AG09319 (cell line): ENCODE measurements around the gene CLP1.

Experiments
- DNase-seq: peaks from one replicate; pipeline ENCODE4 v3.0.0-alpha.2; 2010; ENCODE audit warnings: low read depth; ENCODE audit errors: extremely low read depth
- TF ChIP-seq, protein P1 (sequence below): IDR thresholded peaks from 2 replicates; pipeline ENCODE4 v1.5.1; 2011; ENCODE audit warnings: low read depth, mild to moderate bottlenecking, inconsistent platforms, low read length, moderate library complexity

The CLP1 gene

GRCh38 chr11:57634311-57634710, 23.3 kb upstream of the CLP1 start:
- DNase-seq, result no peak
- TF ChIP-seq, protein P1, sequence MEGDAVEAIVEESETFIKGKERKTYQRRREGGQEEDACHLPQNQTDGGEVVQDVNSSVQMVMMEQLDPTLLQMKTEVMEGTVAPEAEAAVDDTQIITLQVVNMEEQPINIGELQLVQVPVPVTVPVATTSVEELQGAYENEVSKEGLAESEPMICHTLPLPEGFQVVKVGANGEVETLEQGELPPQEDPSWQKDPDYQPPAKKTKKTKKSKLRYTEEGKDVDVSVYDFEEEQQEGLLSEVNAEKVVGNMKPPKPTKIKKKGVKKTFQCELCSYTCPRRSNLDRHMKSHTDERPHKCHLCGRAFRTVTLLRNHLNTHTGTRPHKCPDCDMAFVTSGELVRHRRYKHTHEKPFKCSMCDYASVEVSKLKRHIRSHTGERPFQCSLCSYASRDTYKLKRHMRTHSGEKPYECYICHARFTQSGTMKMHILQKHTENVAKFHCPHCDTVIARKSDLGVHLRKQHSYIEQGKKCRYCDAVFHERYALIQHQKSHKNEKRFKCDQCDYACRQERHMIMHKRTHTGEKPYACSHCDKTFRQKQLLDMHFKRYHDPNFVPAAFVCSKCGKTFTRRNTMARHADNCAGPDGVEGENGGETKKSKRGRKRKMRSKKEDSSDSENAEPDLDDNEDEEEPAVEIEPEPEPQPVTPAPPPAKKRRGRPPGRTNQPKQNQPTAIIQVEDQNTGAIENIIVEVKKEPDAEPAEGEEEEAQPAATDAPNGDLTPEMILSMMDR, result no peak

DNA sequence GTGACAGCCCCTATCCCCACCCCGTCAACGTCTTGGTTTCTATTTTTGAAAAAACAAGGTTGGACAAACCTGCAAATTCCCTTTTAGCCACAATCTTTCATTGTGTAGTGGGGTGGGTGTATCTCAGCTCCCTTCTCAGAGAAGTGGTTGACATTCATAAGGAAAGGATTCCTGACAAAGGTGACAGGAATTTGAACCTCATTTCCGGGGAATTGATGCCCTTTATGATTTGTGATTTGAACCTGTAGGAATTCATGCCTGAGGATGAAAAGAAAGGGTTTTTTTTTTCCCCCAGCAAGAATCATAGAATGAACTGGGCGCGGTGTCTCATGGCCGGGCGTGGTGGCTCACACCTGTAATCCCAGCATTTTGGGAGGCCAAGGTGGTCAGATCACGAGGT, 22.3 kb upstream of the CLP1 start:
- no peak for DNase-seq
- TF ChIP-seq, protein P1, result no peak

DNA sequence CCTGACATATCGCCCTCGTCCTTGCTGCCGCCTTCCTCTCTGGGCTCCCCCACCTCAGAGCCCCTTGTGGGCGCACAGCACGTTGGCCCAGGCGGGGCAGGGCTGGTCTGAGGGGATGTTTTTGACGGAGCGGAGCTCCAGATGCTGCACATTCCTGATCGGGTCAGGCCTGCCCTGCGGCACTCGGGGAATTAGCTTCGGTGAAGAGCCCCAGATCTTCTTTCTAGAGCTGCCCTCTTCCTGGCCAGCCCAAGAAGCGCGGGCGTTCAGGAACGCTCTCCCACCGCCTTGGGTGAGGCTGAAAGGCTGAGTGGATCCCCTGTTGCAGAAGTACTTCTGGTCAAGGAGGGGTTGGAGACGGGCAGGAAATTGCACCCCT, 19.9 kb upstream of the CLP1 start:
- no peak for DNase-seq
- TF ChIP-seq, protein P1, result no peak

GRCh38 chr11:57638005-57638781, 19.4 kb upstream of the CLP1 start:
- DNase-seq, result peak; percentile 49
- TF ChIP-seq, protein P1, result no peak

DNA sequence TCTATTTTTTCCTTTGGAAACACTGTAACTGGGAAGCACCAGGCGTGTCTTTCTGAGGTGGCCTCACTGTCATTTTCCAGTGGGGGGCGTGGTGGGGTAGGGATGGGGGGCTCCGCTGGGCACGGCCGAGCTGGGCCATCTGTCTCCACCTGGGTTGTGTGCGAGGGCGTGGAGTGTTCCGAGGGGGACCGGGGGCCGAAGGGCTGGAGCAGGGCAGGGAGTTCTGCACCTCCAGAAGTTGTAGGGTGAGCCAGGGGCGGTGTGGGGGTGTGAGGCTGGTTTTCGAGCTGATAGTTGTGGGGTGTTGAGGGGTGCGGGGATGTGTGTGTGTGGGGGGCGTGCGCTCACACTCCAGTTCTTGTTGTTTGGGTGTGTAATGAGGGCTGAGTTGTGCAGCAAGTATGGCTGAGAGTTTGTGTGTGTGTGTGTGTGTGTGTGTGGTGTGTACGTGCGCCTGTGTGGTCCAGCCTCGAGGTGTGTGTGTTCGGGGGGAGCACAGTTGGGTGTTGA, 18.7 kb upstream of the CLP1 start:
- TF ChIP-seq, protein P1, result no peak
- DNase-seq, result no peak

DNA sequence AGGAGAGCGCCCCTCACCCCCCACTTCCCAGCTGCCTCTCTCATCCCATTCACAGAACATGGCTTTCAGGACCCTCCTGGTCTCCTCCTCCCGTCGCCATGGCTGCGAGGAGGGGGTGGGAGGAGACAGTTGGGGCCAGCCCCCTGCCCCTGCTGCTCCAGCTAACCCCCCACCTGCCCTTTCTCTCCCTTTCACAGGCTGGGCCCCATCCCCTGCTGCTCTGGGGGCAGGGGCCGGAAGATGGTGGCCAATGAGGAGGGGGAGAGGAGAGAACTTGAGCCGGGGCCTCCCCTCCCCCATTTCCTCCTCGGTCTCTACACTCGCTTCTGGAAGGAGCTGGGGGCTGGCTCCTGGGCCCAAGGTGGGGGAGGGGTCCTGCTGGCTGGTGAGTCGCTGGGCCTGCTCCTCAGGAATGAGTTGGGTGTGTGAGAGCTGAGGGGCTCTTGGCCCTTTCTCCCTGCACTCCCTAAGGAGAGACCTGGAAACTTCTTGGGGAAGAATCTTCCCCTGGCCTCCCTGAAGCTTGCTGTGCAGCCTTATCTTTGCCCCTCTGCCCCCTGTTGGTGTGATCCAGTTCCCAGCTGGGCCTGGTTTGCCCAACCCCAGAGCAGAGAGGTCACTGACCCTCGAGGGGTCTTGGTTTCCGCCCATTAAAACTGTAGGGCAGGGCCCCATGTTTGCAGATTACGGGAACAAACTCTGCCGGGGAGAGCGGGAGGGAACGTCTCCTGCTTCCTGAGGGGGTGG, 18.1 kb upstream of the CLP1 start:
- DNase-seq, result no peak

More for the DNA sequence above, 18.1 kb upstream of the CLP1 start:
- TF ChIP-seq, protein P1, result peak; percentile 11
